ENCODE results near the gene KRTAP20-1. TPM values are rescaled to one million over a fixed set of nuclear protein-coding genes. Genes with fewer than 3 reads are reported as not detected.

KRTAP20-1 gene
- polyA plus RNA-seq, 2 of the 4 experiments (the other 2 are of a cell fraction): not detected

- Histone ChIP-seq H3K4me2 (no peak within 1 kb of the TSS), H3K4me3 (no peak within 1 kb of the TSS), H3K4me1 (no peaks in the 10 kb centered on the region), H3K9me3 (no peaks in the 10 kb centered on the region), H3K27ac (no peak within 1 kb of the TSS)
- DNase-seq (ENCODE audit: low read depth in 1 of 2, low spot score in 1 of 2) (no peak), FAIRE-seq (no peak), ATAC-seq (no peak)
- CTCF ChIA-PET: no interaction called here
- WGBS (ENCODE audit: missing lambda C conversion rate): 0% methylated on average over 2 of the region's 2 CpGs
- TF ChIP-seq FOSB (CRISPR knock-in tag; IDR thresholded peaks at IDR 0.05) (no peak), SMC3 (IDR thresholded peaks at IDR 0.05) (no peak), CEBPB (IDR thresholded peaks at IDR 0.05) (no peak), EHF (CRISPR knock-in tag; IDR thresholded peaks at IDR 0.05) (no peak), HDAC2 (IDR thresholded peaks at IDR 0.05) (no peak), RFX5 (IDR thresholded peaks at IDR 0.05) (no peak), POLR2A (IDR thresholded peaks at IDR 0.05; ENCODE audit: low read length) (no peak)
- TF ChIP-seq, protein P1, sequence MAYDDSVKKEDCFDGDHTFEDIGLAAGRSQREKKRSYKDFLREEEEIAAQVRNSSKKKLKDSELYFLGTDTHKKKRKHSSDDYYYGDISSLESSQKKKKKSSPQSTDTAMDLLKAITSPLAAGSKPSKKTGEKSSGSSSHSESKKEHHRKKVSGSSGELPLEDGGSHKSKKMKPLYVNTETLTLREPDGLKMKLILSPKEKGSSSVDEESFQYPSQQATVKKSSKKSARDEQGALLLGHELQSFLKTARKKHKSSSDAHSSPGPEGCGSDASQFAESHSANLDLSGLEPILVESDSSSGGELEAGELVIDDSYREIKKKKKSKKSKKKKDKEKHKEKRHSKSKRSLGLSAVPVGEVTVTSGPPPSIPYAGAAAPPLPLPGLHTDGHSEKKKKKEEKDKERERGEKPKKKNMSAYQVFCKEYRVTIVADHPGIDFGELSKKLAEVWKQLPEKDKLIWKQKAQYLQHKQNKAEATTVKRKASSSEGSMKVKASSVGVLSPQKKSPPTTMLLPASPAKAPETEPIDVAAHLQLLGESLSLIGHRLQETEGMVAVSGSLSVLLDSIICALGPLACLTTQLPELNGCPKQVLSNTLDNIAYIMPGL (CRISPR knock-in tag; IDR thresholded peaks at IDR 0.05; ENCODE audit: borderline replicate concordance): no peak
- POLR2A ChIA-PET: no interaction called here
Observed at GRCh38 chr21:30642564-30642963, 26.3 kb downstream of the KRTAP20-1 start, which contains the start of gene KRTAP20-3. Gene KRTAP20-3 (plus strand): TSS chr21:30642864.

GRCh38 chr21:30646904-30647414 lies 30.7 kb downstream of the KRTAP20-1 start:
- Histone ChIP-seq H3K4me2 (no peak overlapping the region), H3K9me3 (no peaks in the 10 kb centered on the region), H3K4me1 (no peaks in the 10 kb centered on the region), H3K4me3 (no peak overlapping the region), H3K27ac (no peak overlapping the region)
- 0% methylated on average over 1 of the region's 1 CpG for WGBS (ENCODE audit: missing lambda C conversion rate)
- no peak for TF ChIP-seq CEBPB (IDR thresholded peaks at IDR 0.05)
- TF ChIP-seq EHF (CRISPR knock-in tag; IDR thresholded peaks at IDR 0.05): no peak
- no peak for TF ChIP-seq BHLHE40 (IDR thresholded peaks at IDR 0.05; ENCODE audit: low read depth, low read length)
- no peak for TF ChIP-seq PHF8 (IDR thresholded peaks at IDR 0.05; ENCODE audit: borderline replicate concordance, low read depth)
- no peak for TF ChIP-seq JUN (IDR thresholded peaks at IDR 0.05)
- TF ChIP-seq RCOR1 (IDR thresholded peaks at IDR 0.05; ENCODE audit: low read depth, low read length): no peak
- TF ChIP-seq KDM5A (IDR thresholded peaks at IDR 0.05): no peak
- no peak for TF ChIP-seq SMC3 (IDR thresholded peaks at IDR 0.05)
- ATAC-seq: no peak
- CTCF ChIA-PET: no interaction called here
- FAIRE-seq: no peak
- DNase-seq (ENCODE audit: low read depth in 1 of 2, low spot score in 1 of 2): no peak
- POLR2A ChIA-PET: no interaction called here

DNA sequence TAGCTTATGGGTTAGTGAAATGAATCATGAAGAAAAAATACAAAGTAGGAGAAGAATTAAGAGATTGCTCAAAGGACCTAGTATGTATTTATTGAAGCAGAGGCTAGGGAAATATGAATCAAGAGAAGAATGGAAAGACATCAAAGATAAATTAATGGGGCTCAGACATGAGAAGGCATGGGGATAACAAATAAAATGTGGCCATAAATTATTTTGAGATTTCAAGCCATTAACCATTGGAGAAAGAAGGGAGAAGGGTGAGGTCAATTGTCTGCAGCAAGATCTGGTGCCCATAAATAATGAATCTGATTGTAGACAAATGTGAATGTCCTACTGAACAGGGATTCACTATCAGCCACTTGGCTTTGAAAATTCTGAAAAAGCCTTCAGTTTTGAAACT lies 36.7 kb downstream of the KRTAP20-1 start:
- DNase-seq (ENCODE audit: low read depth in 1 of 2, low spot score in 1 of 2): no peak
- ATAC-seq: no peak
- Histone ChIP-seq H3K27ac (no peak overlapping the region), H3K4me2 (no peak overlapping the region), H3K4me3 (no peak overlapping the region), H3K9me3 (no peaks in the 10 kb centered on the region), H3K4me1 (no peaks in the 10 kb centered on the region)
- TF ChIP-seq NR3C1 (IDR thresholded peaks at IDR 0.05) (no peak), RARB (CRISPR knock-in tag; IDR thresholded peaks at IDR 0.05) (no peak), TP53 (CRISPR knock-in tag; IDR thresholded peaks at IDR 0.05) (no peak), SREBF2 (IDR thresholded peaks at IDR 0.05) (no peak), CBX2 (IDR thresholded peaks at IDR 0.05; ENCODE audit: borderline replicate concordance, low read depth) (no peak), RCOR1 (IDR thresholded peaks at IDR 0.05; ENCODE audit: low read depth, low read length) (no peak), JUNB (IDR thresholded peaks at IDR 0.05) (no peak), BHLHE40 (IDR thresholded peaks at IDR 0.05; ENCODE audit: low read depth, low read length) (no peak), FOSL2 (IDR thresholded peaks at IDR 0.05) (no peak), FOSL2 (CRISPR knock-in tag; IDR thresholded peaks at IDR 0.05) (no peak), EHF (CRISPR knock-in tag; IDR thresholded peaks at IDR 0.05) (no peak), MAFK (IDR thresholded peaks at IDR 0.05; ENCODE audit: partially characterized antibody) (no peak), FOXS1 (CRISPR knock-in tag; IDR thresholded peaks at IDR 0.05) (no peak), EHMT2 (IDR thresholded peaks at IDR 0.05; ENCODE audit: low read depth) (no peak), GATA3 (IDR thresholded peaks at IDR 0.05; ENCODE audit: borderline replicate concordance) (no peak), HOXB13 (CRISPR knock-in tag; IDR thresholded peaks at IDR 0.05; ENCODE audit: low read depth) (no peak), ZNF302 (CRISPR knock-in tag; IDR thresholded peaks at IDR 0.05) (no peak), SMC3 (IDR thresholded peaks at IDR 0.05) (no peak)
- TF ChIP-seq, protein P2, sequence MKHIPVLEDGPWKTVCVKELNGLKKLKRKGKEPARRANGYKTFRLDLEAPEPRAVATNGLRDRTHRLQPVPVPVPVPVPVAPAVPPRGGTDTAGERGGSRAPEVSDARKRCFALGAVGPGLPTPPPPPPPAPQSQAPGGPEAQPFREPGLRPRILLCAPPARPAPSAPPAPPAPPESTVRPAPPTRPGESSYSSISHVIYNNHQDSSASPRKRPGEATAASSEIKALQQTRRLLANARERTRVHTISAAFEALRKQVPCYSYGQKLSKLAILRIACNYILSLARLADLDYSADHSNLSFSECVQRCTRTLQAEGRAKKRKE (CRISPR knock-in tag; IDR thresholded peaks at IDR 0.05; ENCODE audit: low read depth): no peak
- ChIA-PET POLR2A (no interaction called here), CTCF (no interaction called here)
- no peak for FAIRE-seq

Data from A549 (cell line).